ENCODE results near the gene CNTN1.

The CNTN1 gene

GRCh38 chr12:41019461-41019860 lies 327.2 kb downstream of the CNTN1 start:
- TF ChIP-seq TAF1 (IDR thresholded peaks at IDR 0.05; ENCODE audit: borderline replicate concordance, low read depth, low read length) = no peak
- no peak for TF ChIP-seq POLR2AphosphoS5 (IDR thresholded peaks at IDR 0.05; ENCODE audit: low read depth, low read length)
- TF ChIP-seq POLR2A (IDR thresholded peaks at IDR 0.05; ENCODE audit: low read depth, low read length) = no peak
- DNase-seq (ENCODE audit: insufficient read length) (no peak), FAIRE-seq (no peak)

- DNase-seq (ENCODE audit: insufficient read length) (no peak), FAIRE-seq (no peak)
- TF ChIP-seq TAF1 (IDR thresholded peaks at IDR 0.05; ENCODE audit: borderline replicate concordance, low read depth, low read length) (no peak), POLR2A (IDR thresholded peaks at IDR 0.05; ENCODE audit: low read depth, low read length) (no peak), POLR2AphosphoS5 (IDR thresholded peaks at IDR 0.05; ENCODE audit: low read depth, low read length) (no peak)
Measured at GRCh38 chr12:41023836-41024235, 331.6 kb downstream of the CNTN1 start.

- DNase-seq (ENCODE audit: insufficient read length) (no peak), FAIRE-seq (no peak)
- TF ChIP-seq POLR2AphosphoS5 (IDR thresholded peaks at IDR 0.05; ENCODE audit: low read depth, low read length) = no peak
- TF ChIP-seq TAF1 (IDR thresholded peaks at IDR 0.05; ENCODE audit: borderline replicate concordance, low read depth, low read length) = no peak
- no peak for TF ChIP-seq POLR2A (IDR thresholded peaks at IDR 0.05; ENCODE audit: low read depth, low read length)
Measured at GRCh38 chr12:41026151-41026550, 333.9 kb downstream of the CNTN1 start.

GRCh38 chr12:41032386-41032785 lies 340.1 kb downstream of the CNTN1 start:
- TF ChIP-seq POLR2A (IDR thresholded peaks at IDR 0.05; ENCODE audit: low read depth, low read length) (no peak), POLR2AphosphoS5 (IDR thresholded peaks at IDR 0.05; ENCODE audit: low read depth, low read length) (no peak), TAF1 (IDR thresholded peaks at IDR 0.05; ENCODE audit: borderline replicate concordance, low read depth, low read length) (no peak)
- DNase-seq (ENCODE audit: insufficient read length) (no peak), FAIRE-seq (no peak)

GRCh38 chr12:41034686-41035085 lies 342.4 kb downstream of the CNTN1 start:
- TF ChIP-seq POLR2A (IDR thresholded peaks at IDR 0.05; ENCODE audit: low read depth, low read length) (no peak), POLR2AphosphoS5 (IDR thresholded peaks at IDR 0.05; ENCODE audit: low read depth, low read length) (no peak), TAF1 (IDR thresholded peaks at IDR 0.05; ENCODE audit: borderline replicate concordance, low read depth, low read length) (no peak)
- FAIRE-seq = no peak

GRCh38 chr12:41039461-41039860 lies 347.2 kb downstream of the CNTN1 start:
- no peak for DNase-seq (ENCODE audit: insufficient read length)
- no peak for FAIRE-seq
- TF ChIP-seq POLR2AphosphoS5 (IDR thresholded peaks at IDR 0.05; ENCODE audit: low read depth, low read length) = no peak
- no peak for TF ChIP-seq TAF1 (IDR thresholded peaks at IDR 0.05; ENCODE audit: borderline replicate concordance, low read depth, low read length)
- TF ChIP-seq POLR2A (IDR thresholded peaks at IDR 0.05; ENCODE audit: low read depth, low read length) = no peak

More at GRCh38 chr12:41034686-41035085, 342.4 kb downstream of the CNTN1 start:
- no peak for DNase-seq (ENCODE audit: insufficient read length)

- DNase-seq (ENCODE audit: insufficient read length) (no peak), FAIRE-seq (no peak)
- TF ChIP-seq TAF1 (IDR thresholded peaks at IDR 0.05; ENCODE audit: borderline replicate concordance, low read depth, low read length) (no peak), POLR2A (IDR thresholded peaks at IDR 0.05; ENCODE audit: low read depth, low read length) (no peak), POLR2AphosphoS5 (IDR thresholded peaks at IDR 0.05; ENCODE audit: low read depth, low read length) (no peak)
Measured at GRCh38 chr12:41045509-41045908, 353.3 kb downstream of the CNTN1 start.

GRCh38 chr12:41049033-41049432 lies 356.8 kb downstream of the CNTN1 start:
- DNase-seq (ENCODE audit: insufficient read length) (no peak), FAIRE-seq (no peak)
- TF ChIP-seq TAF1 (IDR thresholded peaks at IDR 0.05; ENCODE audit: borderline replicate concordance, low read depth, low read length) = no peak
- TF ChIP-seq POLR2A (IDR thresholded peaks at IDR 0.05; ENCODE audit: low read depth, low read length) = no peak

- FAIRE-seq (no peak), DNase-seq (ENCODE audit: insufficient read length) (no peak)
- no peak for TF ChIP-seq POLR2A (IDR thresholded peaks at IDR 0.05; ENCODE audit: low read depth, low read length)
- TF ChIP-seq TAF1 (IDR thresholded peaks at IDR 0.05; ENCODE audit: borderline replicate concordance, low read depth, low read length) = no peak
- TF ChIP-seq POLR2AphosphoS5 (IDR thresholded peaks at IDR 0.05; ENCODE audit: low read depth, low read length) = no peak
Measured at GRCh38 chr12:41051954-41052353, 359.7 kb downstream of the CNTN1 start.

GRCh38 chr12:41052441-41052840 lies 360.2 kb downstream of the CNTN1 start:
- no peak for TF ChIP-seq TAF1 (IDR thresholded peaks at IDR 0.05; ENCODE audit: borderline replicate concordance, low read depth, low read length)
- no peak for TF ChIP-seq POLR2A (IDR thresholded peaks at IDR 0.05; ENCODE audit: low read depth, low read length)
- TF ChIP-seq POLR2AphosphoS5 (IDR thresholded peaks at IDR 0.05; ENCODE audit: low read depth, low read length) = no peak
- FAIRE-seq (no peak), DNase-seq (ENCODE audit: insufficient read length) (no peak)

GRCh38 chr12:41053046-41053445 lies 360.8 kb downstream of the CNTN1 start:
- TF ChIP-seq POLR2AphosphoS5 (IDR thresholded peaks at IDR 0.05; ENCODE audit: low read depth, low read length) (no peak), POLR2A (IDR thresholded peaks at IDR 0.05; ENCODE audit: low read depth, low read length) (no peak), TAF1 (IDR thresholded peaks at IDR 0.05; ENCODE audit: borderline replicate concordance, low read depth, low read length) (no peak)
- DNase-seq (ENCODE audit: insufficient read length) (no peak), FAIRE-seq (no peak)

- FAIRE-seq = no peak
Measured at GRCh38 chr12:41055875-41056577, 363.8 kb downstream of the CNTN1 start.

More at GRCh38 chr12:41055875-41056577, 363.8 kb downstream of the CNTN1 start:
- no peak for DNase-seq (ENCODE audit: insufficient read length)
- TF ChIP-seq TAF1 (IDR thresholded peaks at IDR 0.05; ENCODE audit: borderline replicate concordance, low read depth, low read length) = no peak
